Endothelial cell of umbilical vein (primary cell): ENCODE results near the gene HAND2. TPM values are rescaled to one million over a fixed set of nuclear protein-coding genes. Genes with fewer than 3 reads are reported as not detected.

ENCODE experiments used
- BruUV-seq: library from RNA; stranded (reverse); fragments of 400-500 nt; replicated peaks from 2 replicates; lab custom pipeline; 2021; lab: Mats Ljungman, UMichigan
- CTCF ChIA-PET: fragments of 300-600, 350-600 bp; sonication (Branson Sonifier 250); formaldehyde crosslinking; loops from one replicate; lab custom pipeline; 2021; ENCODE audit warnings: antibody characterized with exemption, inconsistent platforms; lab: Charles Lee
- POLR2A ChIA-PET: fragments of 300-600, 350-600 bp; sonication (Branson Sonifier 250); formaldehyde crosslinking; loops from one replicate; lab custom pipeline; 2021; ENCODE audit warnings: antibody characterized with exemption, inconsistent platforms; lab: Charles Lee
- DNase-seq: peaks from one replicate; pipeline ENCODE4 v3.0.0-alpha.2; 2011; ENCODE audit warnings: low read depth, low spot score
- FAIRE-seq: peaks from 2 replicates; lab custom pipeline; 2011; peaks lifted over from hg19 to GRCh38; lab: Jason Lieb, UNC
- H2AFZ ChIP-seq: 2 replicates; pipeline ENCODE4 v1.6.0; 2012; ENCODE audit warnings: low read depth, low read length, control low read depth, inconsistent platforms
- H3K27ac ChIP-seq: 2 replicates; pipeline ENCODE4 v1.5.1; 2011; ENCODE audit warnings: low read depth, mild to moderate bottlenecking, control low read depth, low read length, moderate library complexity; ENCODE audit not compliant: insufficient read depth
- H3K27me3 ChIP-seq, 2 experiments: 2 replicates each; pipeline versions ENCODE4 v1.6.0 to v1.6.1; 2011; ENCODE audit warnings: low read length in 2 of 2, mixed read lengths in 1 of 2; ENCODE audit not compliant: control insufficient read depth in 2 of 2, insufficient read depth in 2 of 2
- H3K36me3 ChIP-seq, 2 experiments: 2 replicates in 1 of 2; 3 replicates in 1 of 2; pipeline ENCODE4 v1.5.1; 2011; ENCODE audit warnings: low read length in 2 of 2, mild to moderate bottlenecking in 1 of 2, moderate library complexity in 1 of 2; ENCODE audit not compliant: control insufficient read depth in 2 of 2, insufficient read depth in 2 of 2; ENCODE audit errors: extremely low read depth in 1 of 2
- H3K4me1 ChIP-seq: 3 replicates; pipeline ENCODE4 v1.5.1; 2011; ENCODE audit warnings: mild to moderate bottlenecking, low read length; ENCODE audit not compliant: control insufficient read depth, insufficient read depth; ENCODE audit errors: extremely low read depth
- H3K4me2 ChIP-seq: 2 replicates; pipeline ENCODE4 v1.6.1; 2011; ENCODE audit warnings: low read length, control low read depth, mixed read lengths; ENCODE audit not compliant: insufficient read depth
- H3K4me3 ChIP-seq, 3 experiments: fragments of 200-600 bp in 1 of 3; sonication (generic), shearing (Covaris generic) in 1 of 3; replicated peaks in 1 of 3; 2 replicates each; pipeline ENCODE4 v1.5.1; 2011 to 2016; ENCODE audit warnings: control low read depth in 3 of 3, low read length in 3 of 3, mild to moderate bottlenecking in 2 of 3, inconsistent platforms in 1 of 3, low read depth in 1 of 3, moderate library complexity in 1 of 3; ENCODE audit not compliant: insufficient read depth in 1 of 3
- H3K79me2 ChIP-seq: 2 replicates; pipeline ENCODE4 v1.6.0; 2012; ENCODE audit warnings: low read length, inconsistent platforms; ENCODE audit not compliant: control insufficient read depth, insufficient read depth
- H3K9ac ChIP-seq: replicated peaks from 2 replicates; pipeline ENCODE3; 2011; ENCODE audit warnings: low read length, control low read depth; ENCODE audit not compliant: insufficient read depth; ENCODE audit errors: extremely low read depth
- H3K9me1 ChIP-seq: replicated peaks from 3 replicates; pipeline ENCODE4 v1.6.0; 2011; ENCODE audit warnings: mild to moderate bottlenecking, low read length; ENCODE audit not compliant: control insufficient read depth, insufficient read depth; ENCODE audit errors: extremely low read depth
- H3K9me3 ChIP-seq: replicated peaks from 2 replicates; pipeline ENCODE4 v1.5.1; 2012; ENCODE audit warnings: low read length, inconsistent platforms; ENCODE audit not compliant: control insufficient read depth, insufficient read depth
- H4K20me1 ChIP-seq: replicated peaks from 2 replicates; pipeline ENCODE3; 2011; ENCODE audit warnings: mild to moderate bottlenecking, low read length; ENCODE audit not compliant: control insufficient read depth, insufficient read depth; ENCODE audit errors: extremely low read depth
- CTCF ChIP-seq, 2 donors: IDR thresholded peaks; 1 replicate in 1 of 2; 2 replicates in 1 of 2; pipeline ENCODE4 v1.5.1; 2011; ENCODE audit warnings: low read length in 2 of 2, mild to moderate bottlenecking in 2 of 2, moderate library complexity in 2 of 2, control low read depth in 1 of 2, inconsistent platforms in 1 of 2, low read depth in 1 of 2; ENCODE audit not compliant: insufficient read depth in 1 of 2; ENCODE audit errors: extremely low read depth in 1 of 2
- EZH2 ChIP-seq: IDR thresholded peaks from 2 replicates; pipeline ENCODE4 v1.6.1; 2012; ENCODE audit warnings: borderline replicate concordance, low read depth, mild to moderate bottlenecking, moderate library complexity, low read length, inconsistent platforms; ENCODE audit not compliant: severe bottlenecking
- GATA2 ChIP-seq: IDR thresholded peaks from 2 replicates; pipeline ENCODE4 v1.7.0; 2011; ENCODE audit warnings: low read depth, mild to moderate bottlenecking, moderate library complexity, mixed read lengths, low read length; ENCODE audit not compliant: insufficient read length, insufficient read depth
- MYC ChIP-seq: IDR thresholded peaks from one replicate; pipeline ENCODE4 v1.6.1; 2011; ENCODE audit warnings: mild to moderate bottlenecking, low read depth, low read length
- POLR2A ChIP-seq: IDR thresholded peaks from 2 replicates; pipeline ENCODE4 v1.6.1; 2012; ENCODE audit warnings: low read depth, mild to moderate bottlenecking, control low read depth, low read length
- POLR2AphosphoS5 ChIP-seq: IDR thresholded peaks from 2 replicates; pipeline ENCODE4 v1.6.1; 2012; ENCODE audit warnings: low read depth, mild to moderate bottlenecking, control low read depth, low read length, moderate library complexity; ENCODE audit not compliant: insufficient read depth
- dilution Hi-C: fragments of 300-500 bp; cut with MboI; formaldehyde crosslinking; loops from one replicate; pipeline ENCODE4 v1.15.0; 2019; ENCODE audit warnings: low sequenced_read_pairs; ENCODE audit not compliant: extremely low pct_ligation_motif_present
- intact Hi-C: fragments of 100-400 bp; cut with micrococcal nuclease; formaldehyde crosslinking; loops from one replicate; pipeline ENCODE4 v1.10.0; 2022
- polyA plus RNA-seq, 4 experiments: library from polyadenylated mRNA; depleted of rRNA in 3 of 4; stranded (reverse) in 3 of 4; unstranded in 1 of 4; fragments of >200 nt; gene quantifications; 2 replicates each; pipeline versions ENCODE4 v1.2.1 to v1.2.3, GENCODE V29; 2011 to 2012; ENCODE audit warnings: missing spikeins in 1 of 4
- total RNA-seq: library from RNA; stranded (reverse); gene quantifications from 2 replicates; pipeline ENCODE4 v1.2.3, GENCODE V29; 2021
- TF ChIP-seq, protein P1 (sequence below): IDR thresholded peaks from 2 replicates; pipeline ENCODE4 v1.6.1; 2011; ENCODE audit not compliant: insufficient read depth, insufficient read length

Gene HAND2
- total and polyA plus RNA-seq, 2 donors (not counting 3 experiments of a cell fraction or from before 2014, with no cell fraction given): not detected

DNA sequence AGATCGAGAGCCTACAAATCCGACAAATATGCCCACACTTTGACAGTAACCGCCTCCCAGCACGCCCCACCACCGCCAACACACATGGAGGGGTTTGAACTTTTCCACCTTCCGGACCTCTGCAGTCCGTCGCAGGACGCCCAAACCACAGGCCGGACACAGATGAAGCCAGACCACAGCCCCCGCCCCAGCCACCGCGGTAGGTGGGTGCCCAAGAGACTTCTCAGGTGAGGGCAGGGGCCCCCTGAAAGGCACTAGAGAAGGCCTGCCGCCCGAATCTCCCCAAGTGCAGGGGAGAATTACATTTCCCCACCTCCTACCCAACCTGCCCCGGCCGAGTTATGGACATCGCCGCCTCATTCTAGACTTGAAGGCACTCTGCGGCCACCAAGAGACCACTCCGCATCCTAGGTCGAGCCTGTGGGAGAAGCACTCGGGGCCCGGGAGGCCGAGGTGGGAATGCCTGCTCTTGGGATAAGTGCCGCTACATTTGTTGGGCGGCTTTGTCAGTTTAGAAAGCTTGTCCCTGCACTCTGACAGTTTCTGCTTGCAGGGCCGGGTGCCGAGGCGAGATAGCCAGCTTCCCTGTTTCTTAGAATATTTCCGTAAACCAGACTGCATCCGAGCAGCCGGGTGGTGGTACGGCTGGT, 21.5 kb downstream of the HAND2 start:
- peak overlapping the region; percentile 33 for H3K4me2 ChIP-seq
- POLR2A ChIA-PET: no interaction called here
- dilution Hi-C loops: no loop called here

GRCh38 chr4:173507471-173508385, 22.3 kb downstream of the HAND2 start:
- peaks cover 82 to 96% of the 10 kb centered on the region in 2 experiments for H3K27me3 ChIP-seq
- peaks cover 14% of the 10 kb centered on the region for H3K4me1 ChIP-seq
- no peak for DNase-seq
- H3K27ac ChIP-seq: no peak overlapping the region
- no peaks in the 10 kb centered on the region for H3K79me2 ChIP-seq
- intact Hi-C loops (no loop called here), dilution Hi-C loops (no loop called here)
- no peaks in the 10 kb centered on the region for H3K9me1 ChIP-seq
- no peak for FAIRE-seq
- no peak overlapping the region for H3K4me2 ChIP-seq
- no TSS peak for BruUV-seq
- ChIA-PET CTCF (interaction anchor here (3.5 kb wide), 1 partner anchor 13 kb away, joined by 19 read pairs; no protein-coding TSS in a partner anchor), POLR2A (no interaction called here)
- H4K20me1 ChIP-seq: no peaks in the 10 kb centered on the region
- H3K9me3 ChIP-seq: no peaks in the 10 kb centered on the region
- TF ChIP-seq EZH2: peak; percentile 77
- no peak for TF ChIP-seq MYC
- no peak for TF ChIP-seq POLR2A
- no peak for TF ChIP-seq GATA2
- TF ChIP-seq CTCF (IDR thresholded peaks at IDR 0.05; ENCODE audit: extremely low read depth in 1 of 2, insufficient read depth in 1 of 2, low read depth in 1 of 2, low read length in 2 of 2): no peak
- TF ChIP-seq, protein P1, sequence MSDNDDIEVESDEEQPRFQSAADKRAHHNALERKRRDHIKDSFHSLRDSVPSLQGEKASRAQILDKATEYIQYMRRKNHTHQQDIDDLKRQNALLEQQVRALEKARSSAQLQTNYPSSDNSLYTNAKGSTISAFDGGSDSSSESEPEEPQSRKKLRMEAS: no peak
- TF ChIP-seq POLR2AphosphoS5: no peak
- H3K9ac ChIP-seq: no peak overlapping the region
- no peak overlapping the region for H3K4me3 ChIP-seq
- H2AFZ ChIP-seq: no peak overlapping the region
- H3K36me3 ChIP-seq: no peaks in the 10 kb centered on the region

More for the DNA sequence above, 21.5 kb downstream of the HAND2 start:
- Histone ChIP-seq H3K9me3 (no peaks in the 10 kb centered on the region), H3K27me3 (peaks cover 82 to 96% of the 10 kb centered on the region in 2 experiments), H3K27ac (no peak overlapping the region), H2AFZ (no peak overlapping the region), H3K9me1 (no peaks in the 10 kb centered on the region), H3K4me1 (peaks cover 14% of the 10 kb centered on the region), H3K36me3 (no peaks in the 10 kb centered on the region), H3K4me3 (no peak overlapping the region), H3K79me2 (no peaks in the 10 kb centered on the region), H3K9ac (no peak overlapping the region), H4K20me1 (no peaks in the 10 kb centered on the region)
- CTCF ChIA-PET: interaction anchor here (2.0 kb wide), 1 partner anchor 14 kb away, joined by 5 read pairs; no protein-coding TSS in a partner anchor
- TF ChIP-seq, protein P1: no peak
- DNase-seq (no peak), FAIRE-seq (no peak)
- no TSS peak for BruUV-seq
- intact Hi-C loops: no loop called here
